HG03108 (cell line): ENCODE data around the gene ANKRD53.

Experiments used
- ATAC-seq: cut with Tn5 transposase; IDR thresholded peaks from one replicate; pipeline ENCODE4 v1.9.1; 2021; ENCODE audit warnings: moderate library complexity; ENCODE audit not compliant: unreplicated experiment

The ANKRD53 gene, protein sequence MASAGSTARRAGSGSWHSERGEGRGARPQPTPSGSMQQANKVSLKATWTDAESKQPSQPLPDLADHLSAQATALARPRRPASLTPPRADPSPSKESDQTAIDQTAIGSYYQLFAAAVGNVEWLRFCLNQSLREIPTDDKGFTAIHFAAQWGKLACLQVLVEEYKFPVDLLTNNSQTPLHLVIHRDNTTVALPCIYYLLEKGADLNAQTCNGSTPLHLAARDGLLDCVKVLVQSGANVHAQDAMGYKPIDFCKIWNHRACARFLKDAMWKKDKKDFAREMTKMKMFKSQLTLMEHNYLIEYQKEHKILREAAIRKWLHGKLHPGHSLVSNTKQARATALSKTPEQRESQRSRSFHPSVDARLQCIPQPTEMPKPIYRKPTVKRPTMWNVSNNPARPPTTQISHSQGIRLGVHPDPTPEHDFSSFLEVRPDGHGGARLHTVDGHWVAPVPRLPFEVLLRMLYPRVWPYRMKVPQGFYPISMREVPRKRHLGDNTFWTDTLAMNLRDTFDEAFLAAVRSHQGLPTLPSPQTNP

DNA sequence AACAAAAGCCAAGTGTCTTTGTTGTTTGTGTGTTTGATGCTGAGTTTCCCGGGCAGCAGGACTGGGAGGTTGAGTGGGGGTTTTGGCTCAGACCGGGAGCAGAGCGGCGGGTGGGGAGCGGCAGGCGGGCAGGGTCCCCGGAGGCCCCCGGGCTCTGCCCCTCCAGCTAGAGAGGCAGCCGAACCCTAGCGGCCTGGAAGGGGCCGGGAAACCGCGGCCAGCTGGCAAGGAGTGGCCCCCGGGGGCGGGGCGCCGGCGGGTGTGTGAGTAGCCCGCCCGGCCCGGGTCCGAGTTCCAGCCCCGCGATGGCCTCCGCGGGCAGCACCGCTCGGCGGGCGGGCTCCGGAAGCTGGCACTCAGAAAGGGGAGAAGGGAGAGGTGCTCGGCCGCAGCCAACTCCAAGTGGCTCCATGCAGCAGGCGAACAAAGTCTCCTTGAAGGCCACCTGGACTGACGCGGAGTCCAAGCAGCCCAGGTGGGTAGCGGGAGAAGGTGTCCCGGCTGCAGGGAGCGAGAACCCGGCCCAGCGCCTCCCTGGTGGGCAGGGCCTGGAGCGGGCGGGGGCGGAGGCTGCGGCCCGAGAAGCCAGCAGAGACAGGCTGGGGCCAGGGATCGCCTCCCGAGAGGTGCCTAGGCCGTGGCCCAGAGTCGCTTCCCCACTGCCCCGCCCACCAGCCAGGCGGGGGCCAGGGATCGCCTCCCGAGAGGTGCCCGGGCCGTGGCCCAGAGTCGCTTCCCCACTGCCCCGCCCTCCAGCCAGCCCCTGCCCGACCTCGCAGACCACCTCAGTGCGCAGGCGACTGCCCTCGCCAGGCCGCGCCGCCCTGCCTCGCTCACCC is at the start of gene ANKRD53:
ANKRD53 (plus strand) TSS at position 290 of the 839 bp plus-strand sequence; CDS start at position 306, 16 bp downstream.
- ATAC-seq: peak; percentile 29

DNA sequence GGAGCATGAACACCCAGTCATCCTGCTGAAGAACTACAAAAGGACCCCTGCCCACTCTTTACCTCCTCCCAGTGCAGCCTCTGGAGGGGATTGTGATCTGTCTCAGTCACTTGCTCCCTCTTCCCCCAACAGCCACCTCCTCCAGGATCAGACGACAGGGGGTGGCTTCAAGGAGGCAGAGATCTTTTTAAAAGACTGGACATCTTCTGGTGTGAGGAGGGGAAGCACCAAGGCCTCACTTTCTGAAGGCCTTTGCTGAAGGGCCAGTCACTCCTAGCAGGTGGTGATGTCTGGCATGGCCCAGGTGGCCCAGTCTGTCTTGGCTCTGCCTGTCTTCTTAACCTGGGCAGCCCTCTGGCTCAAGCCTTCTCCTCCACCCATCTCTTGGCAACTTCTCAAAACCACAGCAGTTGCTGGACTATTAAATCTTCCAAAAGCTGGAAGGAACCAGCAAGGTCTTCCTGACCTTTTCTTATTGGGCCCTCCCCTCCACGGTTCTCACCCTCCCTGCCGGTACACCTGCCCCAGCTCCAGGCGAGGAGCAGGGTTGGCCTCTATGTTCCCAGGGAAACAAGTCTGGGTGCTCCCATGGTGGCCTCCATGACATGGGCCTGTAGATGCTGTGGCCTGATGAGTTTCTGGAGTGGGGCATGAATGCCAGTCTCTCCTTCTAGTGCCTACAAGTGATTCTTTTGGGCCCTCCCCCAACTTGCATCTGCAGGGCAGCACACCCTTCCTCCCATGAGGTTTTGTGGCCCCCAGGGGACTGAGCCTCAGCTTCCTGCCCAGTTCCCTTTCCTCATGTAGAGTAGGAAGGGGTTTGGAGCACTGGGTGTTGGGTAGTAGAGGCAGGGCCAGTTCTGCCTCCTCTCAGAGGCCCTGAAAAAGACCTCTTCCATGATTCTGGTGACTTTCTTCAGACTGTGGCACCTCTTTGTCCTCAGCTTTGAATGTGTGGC is 47.8 kb upstream of the ANKRD53 start:
- no peak for ATAC-seq

DNA sequence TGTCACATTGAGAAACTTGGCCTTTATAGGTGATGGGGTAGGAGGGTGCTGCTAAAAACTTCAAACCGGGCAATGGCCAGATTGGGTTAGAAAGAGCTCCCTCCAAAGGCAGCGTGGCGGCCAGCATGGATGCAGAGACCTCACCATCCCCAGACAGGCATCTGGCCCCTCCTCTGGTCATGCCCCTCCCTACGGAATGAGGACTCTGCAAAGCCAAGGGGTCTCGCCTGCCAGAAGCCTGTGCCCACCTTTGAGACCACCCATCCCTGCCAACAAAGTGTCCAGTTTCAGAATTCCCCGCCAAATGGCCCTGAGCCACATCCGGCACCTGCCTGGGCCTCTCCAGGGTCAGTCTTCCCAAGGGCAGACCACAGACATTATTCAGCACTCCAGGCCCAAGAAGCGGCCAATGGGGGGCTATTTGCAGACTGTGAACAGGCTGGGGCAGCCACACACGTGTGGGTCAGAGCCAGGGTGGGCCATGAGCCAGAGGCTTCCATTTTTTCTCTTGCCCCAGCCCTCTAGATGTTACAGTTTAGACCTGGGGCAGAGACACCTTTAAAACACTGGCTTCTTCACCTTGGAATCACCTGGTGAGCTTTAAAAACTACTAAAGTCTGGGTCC is 46.9 kb upstream of the ANKRD53 start:
- no peak for ATAC-seq

DNA sequence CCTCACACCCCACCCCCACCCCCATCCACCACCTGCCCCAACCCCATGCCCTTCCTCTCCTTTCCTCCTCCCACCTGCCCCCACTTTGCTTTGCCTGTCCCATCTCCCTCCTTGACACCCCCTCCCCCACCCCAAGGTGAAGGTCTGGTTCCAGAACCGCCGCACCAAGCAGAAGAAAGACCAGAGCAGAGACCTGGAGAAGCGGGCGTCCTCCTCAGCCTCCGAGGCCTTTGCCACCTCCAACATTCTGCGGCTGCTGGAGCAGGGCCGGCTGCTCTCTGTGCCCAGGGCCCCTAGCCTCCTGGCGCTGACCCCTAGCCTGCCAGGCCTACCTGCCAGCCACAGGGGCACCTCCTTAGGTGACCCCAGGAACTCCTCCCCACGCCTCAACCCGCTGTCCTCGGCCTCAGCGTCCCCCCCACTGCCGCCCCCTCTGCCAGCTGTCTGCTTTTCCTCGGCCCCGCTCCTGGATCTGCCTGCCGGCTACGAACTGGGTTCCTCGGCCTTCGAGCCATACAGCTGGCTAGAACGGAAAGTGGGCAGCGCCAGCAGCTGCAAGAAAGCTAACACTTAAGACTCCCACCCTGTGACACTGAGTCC is 45.7 kb upstream of the ANKRD53 start:
- ATAC-seq: no peak

DNA sequence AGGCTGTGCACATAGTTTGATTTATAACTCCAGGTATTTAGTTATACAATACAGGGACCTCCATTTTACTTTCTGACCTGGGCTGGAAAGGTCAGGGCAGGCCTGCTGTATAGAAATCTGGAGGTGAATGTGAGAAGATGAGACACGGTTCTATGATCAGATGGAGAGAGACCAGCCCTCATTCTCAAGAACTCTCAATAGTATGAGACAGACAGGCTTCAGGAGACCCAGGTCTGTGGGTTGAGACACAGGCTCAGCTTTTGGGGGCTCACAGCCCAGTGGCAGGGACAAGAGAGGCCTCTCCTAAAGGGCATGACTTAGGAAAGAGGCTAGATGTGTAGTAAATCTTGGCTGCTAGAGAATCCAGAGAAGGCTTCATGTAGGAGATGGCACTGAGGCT is 43.4 kb upstream of the ANKRD53 start:
- ATAC-seq: no peak

DNA sequence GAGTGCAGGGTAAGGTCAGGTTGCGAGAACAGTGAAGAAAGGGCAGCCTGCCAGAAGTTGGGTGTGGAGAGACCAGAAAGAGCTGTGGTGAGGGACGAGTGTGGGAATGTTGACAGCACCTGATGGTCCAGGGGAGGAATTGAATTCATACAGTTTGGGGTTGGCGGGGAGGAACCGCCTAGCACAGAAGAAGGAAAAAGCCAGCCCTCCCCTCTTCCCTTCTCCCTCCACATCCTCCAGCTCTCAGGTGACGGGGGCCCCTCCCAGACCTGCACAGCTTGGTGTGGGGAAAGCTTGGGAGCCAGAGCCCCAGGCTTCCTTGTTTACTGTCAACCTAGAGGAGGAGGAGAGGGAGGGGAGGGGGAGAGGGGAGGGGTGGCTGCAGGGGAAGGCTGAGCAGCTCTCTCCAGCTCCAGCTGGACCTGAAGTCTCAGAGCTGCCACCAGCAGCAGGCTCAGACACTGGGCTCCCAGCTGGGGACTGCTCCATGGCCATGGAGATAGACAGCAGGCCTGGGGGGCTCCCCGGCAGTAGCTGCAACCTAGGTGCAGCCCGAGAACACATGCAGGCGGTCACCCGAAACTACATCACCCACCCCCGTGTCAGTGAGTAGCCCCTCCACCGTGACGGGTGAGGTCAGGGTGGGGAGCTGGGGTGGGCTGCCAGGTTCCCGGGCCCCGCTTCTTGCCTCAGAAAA is 42.8 kb upstream of the ANKRD53 start, which contains the start of gene ATP6V1B1:
ATP6V1B1 (plus strand) TSS at position 433 of the 697 bp plus-strand sequence; CDS start at position 488, 55 bp downstream.
- ATAC-seq: no peak

DNA sequence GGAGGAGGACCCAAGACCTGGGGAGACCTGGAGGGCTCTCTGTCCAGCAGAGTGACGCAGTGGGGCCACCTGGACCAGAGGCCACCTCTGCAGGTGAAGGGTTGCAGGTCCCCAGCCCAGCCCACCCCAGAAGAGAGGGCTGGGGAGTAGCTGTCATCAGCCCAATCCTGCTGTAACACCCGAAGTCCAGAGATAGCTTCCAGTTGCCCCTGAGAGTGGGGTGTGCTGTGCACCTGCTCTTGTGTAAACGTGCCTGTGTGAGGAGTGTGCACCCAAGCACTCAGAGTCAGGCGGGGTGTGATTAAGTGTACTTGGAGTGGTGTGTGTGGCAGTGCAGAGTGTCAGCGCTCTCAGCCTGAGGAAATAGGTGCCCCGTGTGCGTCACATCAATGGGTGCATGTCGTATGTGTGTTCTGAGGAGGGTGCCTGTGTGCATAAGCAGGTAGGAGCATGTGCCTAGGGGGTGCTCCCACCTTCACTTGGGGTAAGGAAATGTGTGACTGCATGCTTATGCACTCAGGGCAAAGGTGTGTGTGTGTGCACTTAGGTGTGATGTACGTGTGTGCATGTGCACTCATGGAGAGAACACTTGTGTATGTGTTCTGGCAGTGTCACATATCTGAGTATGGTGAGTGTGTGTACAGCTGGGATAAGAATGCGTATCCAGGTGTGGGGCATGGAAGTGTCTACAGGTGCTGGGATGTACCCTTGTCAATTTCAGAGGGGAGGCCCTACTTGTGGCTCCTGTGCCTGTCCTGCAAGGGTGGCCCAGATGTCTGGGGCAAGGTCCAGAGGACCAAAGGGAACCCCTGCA is 42.1 kb upstream of the ANKRD53 start:
- ATAC-seq: no peak

DNA sequence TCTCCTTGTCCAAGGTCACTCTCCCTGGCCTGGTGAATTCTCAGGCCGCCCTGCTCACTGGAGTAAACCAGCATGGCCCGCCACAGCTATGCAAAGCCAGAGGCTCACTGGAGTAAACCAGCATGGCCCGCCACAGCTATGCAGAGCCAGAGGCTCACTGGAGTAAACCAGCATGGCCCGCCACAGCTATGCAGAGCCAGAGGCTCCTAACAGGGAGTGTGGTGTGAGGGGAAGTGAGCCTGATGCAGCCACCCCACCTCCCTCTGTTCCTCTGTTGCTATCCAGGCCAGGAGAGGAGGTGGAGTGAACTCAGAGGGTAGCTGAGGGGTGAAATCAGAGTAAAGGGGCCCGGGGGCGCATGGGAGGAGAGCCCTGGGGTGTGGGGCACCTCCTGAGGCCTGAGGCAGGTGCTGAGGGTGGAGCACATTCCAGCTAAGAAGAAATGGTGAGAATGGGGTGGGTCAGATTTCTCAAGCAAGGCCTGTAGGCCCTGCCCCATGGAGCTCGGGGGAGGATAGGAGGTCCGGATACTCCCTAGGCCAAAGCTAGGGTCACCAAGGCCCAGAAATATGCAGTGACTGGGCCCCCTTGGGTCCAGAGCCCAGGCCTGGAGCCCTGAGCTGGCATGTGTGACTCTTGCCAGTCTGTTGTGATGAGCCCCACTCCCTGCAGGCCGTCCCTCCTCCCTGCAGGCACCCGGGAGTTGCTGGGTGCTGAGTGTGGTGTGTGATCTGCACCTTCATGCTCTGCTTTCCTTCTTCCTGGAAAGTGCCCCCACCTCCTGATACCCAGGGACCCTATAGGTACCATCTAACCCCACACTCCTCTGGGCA is 41.2 kb upstream of the ANKRD53 start:
- ATAC-seq: no peak

DNA sequence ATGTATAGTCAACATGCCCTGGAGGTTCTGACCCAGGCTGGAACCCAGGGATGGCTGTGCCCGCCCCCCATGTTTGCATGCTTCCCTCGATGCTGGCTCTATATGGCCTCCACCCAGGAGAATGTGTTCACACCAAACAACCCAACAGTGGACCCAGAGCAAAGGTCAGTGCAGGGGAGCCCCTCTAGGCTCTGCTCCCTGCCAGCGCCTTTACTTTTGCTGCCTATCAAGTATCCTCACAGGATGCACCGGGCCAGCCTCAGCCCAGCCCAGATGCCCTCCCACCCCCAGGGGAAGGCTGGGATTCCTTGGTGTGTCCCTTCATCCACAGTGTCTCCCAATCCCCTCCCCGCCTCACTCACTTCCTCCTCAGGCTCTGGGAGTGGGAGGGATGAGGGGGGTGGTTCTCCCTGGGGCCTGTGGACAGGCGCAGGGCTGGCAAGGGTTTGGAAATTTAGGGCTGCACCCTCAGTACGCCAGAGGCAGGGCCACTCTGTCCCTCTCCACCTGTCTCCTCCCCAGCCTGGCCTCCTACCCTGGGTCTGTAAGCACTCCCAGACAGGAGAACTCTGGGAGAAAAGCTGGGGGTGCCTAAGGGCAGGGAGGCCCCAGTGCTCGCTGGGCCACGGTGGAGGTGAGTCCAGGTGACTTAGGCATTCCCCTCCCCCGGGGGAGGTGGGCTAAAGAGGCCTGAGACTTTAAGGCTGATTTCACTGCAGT is 40.4 kb upstream of the ANKRD53 start:
- ATAC-seq: no peak

DNA sequence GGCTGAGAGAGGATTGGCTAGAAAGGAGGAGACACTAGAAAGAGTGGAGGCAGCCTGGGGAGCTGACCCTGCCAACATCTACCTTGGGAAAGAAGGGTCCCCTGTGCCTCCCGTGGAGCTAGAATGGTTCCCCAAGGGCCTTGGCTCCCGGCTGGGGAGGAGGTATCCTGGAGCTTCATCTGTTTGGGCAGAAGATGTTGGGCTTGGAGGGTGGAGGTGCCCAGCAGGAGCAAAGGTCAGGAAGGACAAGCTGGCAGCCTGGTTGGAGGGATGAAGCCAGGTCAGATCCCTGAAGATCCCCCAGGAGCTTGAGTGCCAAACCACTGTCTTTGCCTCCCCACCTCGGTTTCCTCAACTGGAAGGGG is 39.9 kb upstream of the ANKRD53 start:
- ATAC-seq: no peak

DNA sequence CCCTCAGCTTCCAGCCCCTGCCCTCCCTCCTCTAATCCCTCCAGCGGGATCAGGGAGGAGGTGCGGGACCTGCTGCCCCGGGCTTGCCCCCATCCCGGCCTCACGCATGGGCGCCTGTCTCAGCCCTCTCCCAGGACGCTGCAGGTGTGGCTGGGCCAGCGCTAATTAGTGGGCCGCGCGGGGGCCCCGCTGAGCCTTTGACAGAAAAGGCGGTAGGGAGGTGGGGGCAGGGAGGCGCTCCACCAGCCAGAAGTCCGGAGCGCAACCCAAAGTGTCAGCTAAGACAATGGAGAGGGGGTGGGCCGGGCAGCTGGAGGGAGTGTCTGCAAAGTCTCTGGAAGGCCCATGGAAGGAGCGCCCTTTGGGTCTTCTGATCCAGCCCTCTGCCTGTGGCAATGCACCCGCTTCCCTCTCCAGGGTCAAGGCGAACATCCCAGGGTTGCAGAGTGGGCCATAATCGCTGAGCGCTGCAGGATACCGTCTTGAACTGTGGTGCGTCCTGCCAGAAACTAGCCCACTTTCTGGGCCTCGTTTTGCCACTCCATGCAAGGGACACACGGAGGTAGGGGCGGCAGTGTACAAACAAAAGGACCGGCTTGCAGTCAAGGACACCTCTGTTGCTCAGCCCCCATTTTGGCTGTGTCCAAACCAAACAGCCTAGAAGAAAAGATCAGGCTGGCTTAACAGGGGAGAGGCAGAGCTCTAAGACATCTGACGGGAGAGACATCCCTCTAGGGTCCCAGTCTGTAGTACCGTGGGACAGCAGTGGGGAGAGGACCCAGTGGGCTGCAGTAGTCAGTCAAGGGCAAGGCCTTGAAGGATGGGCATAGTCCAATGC is 39.2 kb upstream of the ANKRD53 start:
- no peak for ATAC-seq

DNA sequence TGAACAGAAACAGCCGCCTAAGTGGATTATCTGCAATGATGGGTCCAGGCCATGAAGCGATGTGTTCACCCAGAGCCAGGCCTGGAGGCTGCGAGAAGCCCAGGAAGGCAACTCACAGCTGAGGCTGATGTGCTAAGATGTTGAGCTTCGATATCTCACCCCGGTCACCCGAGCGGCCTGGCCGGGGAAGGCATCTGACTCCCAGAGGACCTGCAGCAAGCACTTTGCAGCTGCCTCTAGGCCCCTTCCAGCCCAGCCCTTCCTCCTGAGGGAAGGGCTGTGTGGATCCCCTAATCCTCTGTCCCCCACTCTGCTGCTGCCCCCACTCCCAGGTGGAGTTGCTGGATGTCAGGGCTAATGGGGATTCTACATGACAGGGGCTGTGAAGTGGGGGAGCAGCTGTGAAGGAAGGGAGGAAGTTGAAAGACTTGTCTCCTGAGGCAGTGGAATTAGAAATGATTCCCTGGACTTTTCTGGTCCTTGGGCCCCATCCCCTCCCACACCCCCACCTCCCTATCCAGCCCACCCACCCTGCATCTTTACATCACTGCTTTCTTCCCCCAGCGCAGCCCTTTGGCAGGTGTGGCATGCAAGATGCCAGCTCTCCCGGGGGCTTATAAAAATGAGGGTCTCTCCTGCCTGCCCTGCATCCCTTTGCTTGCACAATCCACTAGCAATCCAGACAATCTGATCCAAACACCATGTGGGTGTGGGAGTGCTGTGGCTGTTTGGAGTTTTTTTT is 38.4 kb upstream of the ANKRD53 start:
- ATAC-seq: no peak

DNA sequence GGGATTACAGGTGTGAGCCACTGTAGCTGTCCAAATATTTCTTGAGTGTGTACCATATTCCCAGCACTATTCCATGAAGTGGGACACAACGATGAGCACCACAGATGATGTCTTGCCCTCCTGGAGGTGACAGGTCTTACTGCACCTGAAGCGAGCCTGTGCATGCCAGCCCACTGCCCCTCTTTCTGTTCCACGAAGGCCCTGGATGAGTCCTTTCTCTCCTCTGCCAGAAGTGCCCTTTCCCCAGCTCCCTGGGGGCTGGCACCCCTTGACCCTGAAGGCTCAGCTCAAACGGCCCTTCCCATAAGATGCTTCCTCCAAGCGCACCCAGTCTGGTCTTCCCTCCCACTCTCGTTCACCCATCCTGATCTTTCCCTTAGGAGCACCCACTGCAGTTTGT is 37.2 kb upstream of the ANKRD53 start:
- no peak for ATAC-seq

DNA sequence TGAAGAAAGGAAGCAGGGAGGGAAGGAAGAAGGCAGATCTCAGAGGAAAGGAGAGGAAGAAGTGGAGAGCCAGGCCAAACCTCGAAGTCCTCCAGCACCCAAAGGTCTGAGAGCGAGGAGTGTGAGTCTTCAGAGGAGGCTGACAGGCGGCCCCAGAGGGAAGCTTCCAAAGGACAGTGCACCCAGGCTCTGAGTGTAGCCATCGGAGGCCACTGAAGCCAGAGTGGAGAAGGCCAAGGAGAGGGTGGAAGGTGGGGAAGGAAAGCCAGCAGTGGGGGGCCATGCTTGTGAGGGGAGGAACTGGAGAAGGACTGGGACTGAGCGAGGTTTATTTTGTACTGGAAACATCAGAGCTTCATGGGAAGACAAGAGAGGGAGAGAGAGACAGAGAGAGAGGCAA is 36.7 kb upstream of the ANKRD53 start:
- no peak for ATAC-seq
